Bronchial epithelial cell (primary cell): ENCODE measurements around the gene CCR5. TPM values are rescaled to one million over a fixed set of nuclear protein-coding genes. Genes with fewer than 3 reads are reported as not detected.

ENCODE experiments used
- DNase-seq: peaks from one replicate; pipeline ENCODE4 v3.0.0-alpha.2; 2010; ENCODE audit warnings: low read depth
- FAIRE-seq: peaks from 2 replicates; lab custom pipeline; 2011; peaks lifted over from hg19 to GRCh38; lab: Jason Lieb, UNC
- H3K27me3 ChIP-seq: 2 replicates; pipeline ENCODE4 v1.5.1; 2011; ENCODE audit warnings: low read length; ENCODE audit not compliant: control insufficient read depth, insufficient read depth
- H3K36me3 ChIP-seq: 2 replicates; pipeline ENCODE4 v1.5.1; 2011; ENCODE audit warnings: low read length; ENCODE audit not compliant: control insufficient read depth, insufficient read depth
- H3K4me3 ChIP-seq: 2 replicates; pipeline ENCODE4 v1.5.1; 2011; ENCODE audit warnings: mild to moderate bottlenecking, low read depth, low read length, control low read depth
- total RNA-seq: library from RNA; depleted of rRNA; stranded (reverse); fragments of >200 nt; gene quantifications from 2 replicates; pipeline ENCODE4 v1.2.1, GENCODE V29; 2014
- TF ChIP-seq, protein P1 (sequence below): IDR thresholded peaks from 2 replicates; pipeline ENCODE4 v1.5.1; 2011; ENCODE audit warnings: mild to moderate bottlenecking, moderate library complexity, low read length, control low read depth, inconsistent platforms; ENCODE audit not compliant: insufficient read depth, severe bottlenecking

CCR5 gene
- total RNA-seq, 1 donor from 2014 or later, result not detected

DNA sequence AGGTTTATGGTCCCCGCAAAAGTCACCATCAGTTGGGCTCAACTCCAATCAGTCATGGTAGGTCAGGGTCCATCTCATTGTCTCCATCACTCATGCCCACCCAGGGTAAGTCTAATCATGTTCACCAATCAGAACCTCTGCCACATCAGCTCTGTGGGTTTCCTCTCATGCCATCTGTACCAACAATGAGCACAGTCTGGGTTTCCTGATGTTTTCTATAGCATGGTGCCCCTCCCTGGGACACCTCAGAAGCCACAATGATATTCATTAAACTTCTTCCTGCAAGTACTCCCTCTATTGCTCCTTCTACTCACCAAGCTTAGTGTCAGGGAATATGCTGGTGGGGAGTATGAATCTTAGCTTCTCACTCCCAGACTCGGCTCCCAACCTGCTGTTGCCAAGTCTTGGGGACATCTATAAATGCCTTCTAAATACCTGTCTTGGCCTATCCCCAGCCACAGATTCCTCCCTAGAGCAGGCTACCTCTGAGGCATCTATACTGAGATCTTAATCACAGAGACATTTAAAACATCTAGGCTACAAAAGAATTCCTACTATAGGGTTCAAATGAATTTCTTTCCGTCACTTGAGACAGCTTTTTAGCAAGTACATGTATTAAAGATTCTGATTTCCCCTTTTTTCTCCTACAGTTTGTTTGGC, 21.8 kb upstream of the CCR5 start:
- H3K27me3 ChIP-seq, result peaks cover 3% of the 10 kb centered on the region
- TF ChIP-seq, protein P1, sequence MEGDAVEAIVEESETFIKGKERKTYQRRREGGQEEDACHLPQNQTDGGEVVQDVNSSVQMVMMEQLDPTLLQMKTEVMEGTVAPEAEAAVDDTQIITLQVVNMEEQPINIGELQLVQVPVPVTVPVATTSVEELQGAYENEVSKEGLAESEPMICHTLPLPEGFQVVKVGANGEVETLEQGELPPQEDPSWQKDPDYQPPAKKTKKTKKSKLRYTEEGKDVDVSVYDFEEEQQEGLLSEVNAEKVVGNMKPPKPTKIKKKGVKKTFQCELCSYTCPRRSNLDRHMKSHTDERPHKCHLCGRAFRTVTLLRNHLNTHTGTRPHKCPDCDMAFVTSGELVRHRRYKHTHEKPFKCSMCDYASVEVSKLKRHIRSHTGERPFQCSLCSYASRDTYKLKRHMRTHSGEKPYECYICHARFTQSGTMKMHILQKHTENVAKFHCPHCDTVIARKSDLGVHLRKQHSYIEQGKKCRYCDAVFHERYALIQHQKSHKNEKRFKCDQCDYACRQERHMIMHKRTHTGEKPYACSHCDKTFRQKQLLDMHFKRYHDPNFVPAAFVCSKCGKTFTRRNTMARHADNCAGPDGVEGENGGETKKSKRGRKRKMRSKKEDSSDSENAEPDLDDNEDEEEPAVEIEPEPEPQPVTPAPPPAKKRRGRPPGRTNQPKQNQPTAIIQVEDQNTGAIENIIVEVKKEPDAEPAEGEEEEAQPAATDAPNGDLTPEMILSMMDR, result no peak
- no peaks in the 10 kb centered on the region for H3K36me3 ChIP-seq
- FAIRE-seq (no peak), DNase-seq (no peak)
- H3K4me3 ChIP-seq, result no peak overlapping the region

- Histone ChIP-seq H3K4me3 (no peak overlapping the region), H3K36me3 (no peaks in the 10 kb centered on the region), H3K27me3 (peaks cover 4% of the 10 kb centered on the region)
- TF ChIP-seq, protein P1, result no peak
- DNase-seq (no peak), FAIRE-seq (no peak)
Observed at GRCh38 chr3:46349484-46350261, 21.1 kb upstream of the CCR5 start.

DNA sequence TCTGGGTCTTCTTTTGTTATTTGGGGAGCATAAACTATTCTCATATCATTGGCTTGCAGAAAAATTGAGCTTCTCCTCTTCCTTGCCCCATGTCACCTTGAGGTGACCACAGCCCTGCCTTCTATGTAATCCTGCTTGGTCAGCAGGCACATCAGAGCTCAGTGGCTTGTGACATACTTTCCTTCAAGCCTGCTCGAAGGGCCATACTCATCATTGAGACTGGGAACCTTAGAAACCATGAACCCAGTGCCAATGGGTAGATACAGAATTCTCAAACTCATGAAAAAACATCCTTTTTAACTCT, 20.5 kb upstream of the CCR5 start:
- TF ChIP-seq, protein P1, result no peak
- no peak for DNase-seq
- no peak for FAIRE-seq
- H3K36me3 ChIP-seq, result no peaks in the 10 kb centered on the region
- H3K4me3 ChIP-seq, result no peak overlapping the region
- peaks cover 4% of the 10 kb centered on the region for H3K27me3 ChIP-seq

- TF ChIP-seq, protein P1, result no peak
- DNase-seq (no peak), FAIRE-seq (no peak)
- no peaks in the 10 kb centered on the region for H3K36me3 ChIP-seq
- peaks cover 7% of the 10 kb centered on the region for H3K27me3 ChIP-seq
- H3K4me3 ChIP-seq, result no peak overlapping the region
Observed at GRCh38 chr3:46351646-46352045, 19.1 kb upstream of the CCR5 start.

GRCh38 chr3:46353090-46353489, 17.7 kb upstream of the CCR5 start:
- Histone ChIP-seq H3K4me3 (no peak overlapping the region), H3K36me3 (no peaks in the 10 kb centered on the region), H3K27me3 (peaks cover 9% of the 10 kb centered on the region)
- no peak for DNase-seq
- TF ChIP-seq, protein P1, result no peak
- no peak for FAIRE-seq
